Sigmoid colon (tissue), 7 donors: ENCODE measurements around the gene PRR7. TPM values are rescaled to one million over a fixed set of nuclear protein-coding genes. Genes with fewer than 3 reads are reported as not detected.
A peak's percentile ranks its signal among the peaks of the same experiment; 100 is the strongest.

Source experiments
- DNase-seq: peaks from one replicate; pipeline ENCODE4 v3.0.0-alpha.2; 2019
- H3K27ac ChIP-seq, 4 donors: fragments of 200-600 bp; sonication (generic); one replicate each; pipeline ENCODE4 v1.5.1; 2016 to 2019; ENCODE audit warnings: mild to moderate bottlenecking in 1 of 4
- H3K27me3 ChIP-seq, 3 donors: fragments of 200-600 bp; sonication (generic); one replicate each; pipeline ENCODE4 v1.5.1; 2019; ENCODE audit warnings: mild to moderate bottlenecking in 1 of 3
- H3K36me3 ChIP-seq, 4 donors: fragments of 200-600 bp; sonication (generic); one replicate each; pipeline ENCODE4 v1.5.1; 2016 to 2019
- H3K4me1 ChIP-seq, 4 donors: fragments of 200-600 bp; sonication (generic); one replicate each; pipeline ENCODE4 v1.5.1; 2017 to 2019
- H3K4me3 ChIP-seq, 4 donors: fragments of 200-600 bp; sonication (generic); one replicate each; pipeline ENCODE4 v1.5.1; 2017 to 2019; ENCODE audit warnings: mild to moderate bottlenecking in 2 of 4, moderate library complexity in 1 of 4
- H3K9me3 ChIP-seq, 4 donors: fragments of 200-600 bp in 3 of 4; sonication (generic) in 3 of 4; one replicate each; pipeline versions ENCODE4 v1.5.1 to v1.6.1; 2013 to 2019
- CTCF ChIP-seq, 4 experiments: fragments of 450-650 bp in 3 of 4; fragments of 200-600 bp in 1 of 4; IDR thresholded peaks; one replicate each; pipeline ENCODE4 v1.5.1; 2016 to 2019; ENCODE audit warnings: antibody characterized with exemption in 4 of 4, mild to moderate bottlenecking in 3 of 4, moderate library complexity in 2 of 4
- EP300 ChIP-seq, 4 donors: sonication (generic); formaldehyde crosslinking; IDR thresholded peaks; one replicate each; pipeline ENCODE4 v1.6.1; 2017; ENCODE audit warnings: antibody characterized with exemption in 4 of 4
- POLR2A ChIP-seq, 2 donors: fragments of 450-650 bp; IDR thresholded peaks; one replicate each; pipeline ENCODE4 v1.6.1; 2016; ENCODE audit warnings: antibody characterized with exemption in 2 of 2, mild to moderate bottlenecking in 2 of 2, moderate library complexity in 2 of 2
- POLR2AphosphoS5 ChIP-seq, 4 donors: sonication (generic); formaldehyde crosslinking; IDR thresholded peaks; one replicate each; pipeline ENCODE4 v1.6.1; 2017; ENCODE audit warnings: antibody characterized with exemption in 4 of 4
- WGBS, 2 donors: extraction: QIAGEN DNeasy Blood & Tissue Kit; methylation state at CpG; one replicate each; pipeline ENCODE4 v1.1.7; 2013; 5-methylcytosine and 5-hydroxymethylcytosine counted together
- intact Hi-C: fragments of 100-400 bp; cut with DNase I; formaldehyde crosslinking; loops from one replicate; pipeline ENCODE4 v1.15.1; 2023
- polyA plus RNA-seq, 3 donors: library from polyadenylated mRNA; stranded (reverse); fragments of 200-250 nt; gene quantifications; one replicate each; pipeline ENCODE4 v1.2.3, GENCODE V29; 2013
- total RNA-seq, 4 donors: library from RNA; depleted of rRNA; stranded (reverse); fragments of >200 nt; gene quantifications; one replicate each; pipeline ENCODE4 v1.1.0, GENCODE V29; 2016
- donor health status: healthy with polysubstance abuse.
- donor health status: Bipolar disorder and iron deficiency.
- donor health status: healthy.

PRR7 gene
- total and polyA plus RNA-seq, 7 donors: 0.82 to 3.7 (median 2.2) TPM; not detected in 2

- intact Hi-C loops: no loop called here
- peak in 1 of 4 donors; percentile 33 for TF ChIP-seq POLR2AphosphoS5 (IDR thresholded peaks at IDR 0.05)
- TF ChIP-seq CTCF (IDR thresholded peaks at IDR 0.05): no peak
- Histone ChIP-seq H3K27ac (peak overlapping the region; percentile 52 to 99 (median 96)), H3K9me3 (no peaks in the 10 kb centered on the region), H3K4me1 (peaks cover 0 to 97% (median 85%) of the 10 kb centered on the region in 4 donors), H3K27me3 (no peaks in the 10 kb centered on the region), H3K36me3 (peaks cover 56 to 90% (median 72%) of the 10 kb centered on the region in 4 donors), H3K4me3 (no peak overlapping the region)
- 89 to 94% methylated on average over 8 of the region's 8 CpGs for WGBS, 2 donors
- no peak for DNase-seq
Measured at GRCh38 chr5:177487144-177487543, 40.5 kb downstream of the PRR7 start.

- 91 to 92% methylated on average over 15 of the region's 15 CpGs for WGBS, 2 donors
- intact Hi-C loops: no loop called here
- Histone ChIP-seq H3K27me3 (no peaks in the 10 kb centered on the region), H3K36me3 (peaks cover 58 to 91% (median 77%) of the 10 kb centered on the region in 4 donors), H3K4me3 (no peak overlapping the region), H3K9me3 (no peaks in the 10 kb centered on the region), H3K27ac (peak overlapping the region; percentile 52 to 99 (median 96)), H3K4me1 (peaks cover 0 to 97% (median 86%) of the 10 kb centered on the region in 4 donors)
- TF ChIP-seq POLR2A (IDR thresholded peaks at IDR 0.05) (no peak), CTCF (IDR thresholded peaks at IDR 0.05) (no peak), POLR2AphosphoS5 (IDR thresholded peaks at IDR 0.05) (peak in 2 of 4 donors; percentile 34 to 44), EP300 (IDR thresholded peaks at IDR 0.05) (no peak)
- DNase-seq: no peak
Measured at GRCh38 chr5:177487975-177488374, 41.4 kb downstream of the PRR7 start.

GRCh38 chr5:177489119-177489716 is 42.6 kb downstream of the PRR7 start:
- no peaks in the 10 kb centered on the region for H3K9me3 ChIP-seq
- 22 to 67% methylated on average over 26 of the region's 26 CpGs for WGBS, 2 donors
- H3K27me3 ChIP-seq: no peaks in the 10 kb centered on the region
- no peak overlapping the region for H3K4me3 ChIP-seq
- peak overlapping the region; percentile 95 to 99 (median 97) for H3K27ac ChIP-seq
- peaks cover 48 to 89% (median 70%) of the 10 kb centered on the region in 4 donors for H3K36me3 ChIP-seq
- intact Hi-C loops: no loop called here
- DNase-seq: no peak
- TF ChIP-seq EP300 (IDR thresholded peaks at IDR 0.05): no peak
- TF ChIP-seq CTCF (IDR thresholded peaks at IDR 0.05): no peak
- TF ChIP-seq POLR2A (IDR thresholded peaks at IDR 0.05): no peak
- no peak for TF ChIP-seq POLR2AphosphoS5 (IDR thresholded peaks at IDR 0.05)
- peaks cover 0 to 97% (median 87%) of the 10 kb centered on the region in 4 donors for H3K4me1 ChIP-seq

GRCh38 chr5:177490311-177490991 is 43.8 kb downstream of the PRR7 start:
- no peaks in the 10 kb centered on the region for H3K27me3 ChIP-seq
- intact Hi-C loops: no loop called here
- H3K27ac ChIP-seq: peak overlapping the region; percentile 95 to 99 (median 97)
- DNase-seq: peak; percentile 90
- H3K4me3 ChIP-seq: peak overlapping the region in 1 of 4 donors; percentile 92
- H3K9me3 ChIP-seq: no peaks in the 10 kb centered on the region
- TF ChIP-seq POLR2A (IDR thresholded peaks at IDR 0.05) (no peak), POLR2AphosphoS5 (IDR thresholded peaks at IDR 0.05) (peak in 2 of 4 donors; percentile 44 to 59)
- peaks cover 44 to 83% (median 66%) of the 10 kb centered on the region in 4 donors for H3K36me3 ChIP-seq
- 86 to 87% methylated on average over 15 of the region's 15 CpGs for WGBS, 2 donors
- H3K4me1 ChIP-seq: peaks cover 0 to 97% (median 87%) of the 10 kb centered on the region in 4 donors

- peaks cover 44 to 78% (median 61%) of the 10 kb centered on the region in 4 donors for H3K36me3 ChIP-seq
- no peak for DNase-seq
- H3K4me1 ChIP-seq: peaks cover 0 to 97% (median 86%) of the 10 kb centered on the region in 4 donors
- 79 to 91% methylated on average over 16 of the region's 16 CpGs for WGBS, 2 donors
- H3K9me3 ChIP-seq: no peaks in the 10 kb centered on the region
- intact Hi-C loops: no loop called here
- no peaks in the 10 kb centered on the region for H3K27me3 ChIP-seq
- peak overlapping the region in 1 of 4 donors; percentile 92 for H3K4me3 ChIP-seq
- TF ChIP-seq EP300 (IDR thresholded peaks at IDR 0.05): no peak
- no peak for TF ChIP-seq POLR2A (IDR thresholded peaks at IDR 0.05)
- TF ChIP-seq POLR2AphosphoS5 (IDR thresholded peaks at IDR 0.05): no peak
- H3K27ac ChIP-seq: peak overlapping the region; percentile 95 to 99 (median 97)
Measured at GRCh38 chr5:177490992-177491391, 44.4 kb downstream of the PRR7 start.
